K562 (cell line): Measurements from ENCODE around the gene LIPE. TPM values are rescaled to one million over a fixed set of nuclear protein-coding genes. Genes with fewer than 3 reads are reported as not detected.

ENCODE experiments used
- BRD4 ChIP-seq: fragments of 200-600 bp; sonication (generic); IDR thresholded peaks from 2 replicates; pipeline ENCODE4 v1.6.1; 2017; ENCODE audit warnings: inconsistent platforms
- CHD2 ChIP-seq: IDR thresholded peaks from 2 replicates; pipeline ENCODE4 v1.6.1; 2011; ENCODE audit warnings: low read depth, low read length
- DMBX1 ChIP-seq: fragments of 250-450 bp; sonication (Bioruptor Pico); IDR thresholded peaks from 2 replicates; pipeline ENCODE4 v1.8.0; 2022; ENCODE audit warnings: inconsistent platforms, mild to moderate bottlenecking, moderate library complexity, borderline replicate concordance
- E2F4 ChIP-seq: sonication (generic); formaldehyde crosslinking; IDR thresholded peaks from 2 replicates; pipeline ENCODE4 v1.8.0; 2022; ENCODE audit warnings: mild to moderate bottlenecking, low read depth, missing genetic modification reagents
- HES1 ChIP-seq: fragments of 450-650 bp; IDR thresholded peaks from 2 replicates; pipeline ENCODE4 v1.6.1; 2016; ENCODE audit warnings: low read depth, mild to moderate bottlenecking, moderate library complexity
- HMGN3 ChIP-seq: IDR thresholded peaks from 2 replicates; pipeline ENCODE4 v1.6.1; 2011; ENCODE audit warnings: borderline replicate concordance, low read depth, mild to moderate bottlenecking, mixed read lengths, low read length; ENCODE audit not compliant: insufficient read length; ENCODE audit errors: extremely low read depth
- KDM4B ChIP-seq, 2 experiments: fragments of 450-650 bp in 1 of 2; sonication (generic) in 1 of 2; IDR thresholded peaks; 2 replicates each; pipeline ENCODE4 v1.6.1; 2016 to 2017; ENCODE audit warnings: borderline replicate concordance in 2 of 2, antibody characterized with exemption in 1 of 2, low read depth in 1 of 2, mild to moderate bottlenecking in 1 of 2
- NR2C1 ChIP-seq, 2 experiments: fragments of 450-650 bp; IDR thresholded peaks; 2 replicates each; pipeline ENCODE4 v1.6.1; 2017; ENCODE audit warnings: mild to moderate bottlenecking in 2 of 2, antibody characterized with exemption in 1 of 2, inconsistent platforms in 1 of 2, missing compliant biosample characterization in 1 of 2, missing genetic modification characterization in 1 of 2
- SOX6 ChIP-seq: fragments of 450-650 bp; IDR thresholded peaks from 2 replicates; pipeline ENCODE4 v1.6.1; 2014; ENCODE audit warnings: mild to moderate bottlenecking
- SPI1 ChIP-seq: IDR thresholded peaks from 2 replicates; pipeline ENCODE4 v1.6.1; 2011; ENCODE audit warnings: low read depth, low read length, control low read depth, borderline replicate concordance
- TAF9B ChIP-seq: fragments of 450-650 bp; IDR thresholded peaks from 2 replicates; pipeline ENCODE4 v1.6.1; 2018; ENCODE audit warnings: mild to moderate bottlenecking; ENCODE audit not compliant: partially characterized antibody
- ZBED1 ChIP-seq: IDR thresholded peaks from 2 replicates; pipeline ENCODE4 v1.6.1; 2014
- ZBTB7A ChIP-seq: IDR thresholded peaks from 2 replicates; pipeline ENCODE4 v1.6.1; 2011; ENCODE audit warnings: low read depth, mild to moderate bottlenecking, low read length, moderate library complexity, borderline replicate concordance; ENCODE audit not compliant: control insufficient read depth
- ZNF133 ChIP-seq: fragments of 250-450 bp; sonication (Bioruptor Pico); IDR thresholded peaks from 2 replicates; pipeline ENCODE4 v1.4.0; 2020; ENCODE audit warnings: mild to moderate bottlenecking
- ZNF384 ChIP-seq: IDR thresholded peaks from 2 replicates; pipeline ENCODE4 v1.6.1; 2012; ENCODE audit warnings: low read depth, low read length, improper control_type of control experiment
- ZNF561 ChIP-seq: fragments of 450-650 bp; formaldehyde crosslinking; conservative IDR thresholded peaks from 2 replicates; pipeline ENCODE4 v1.4.0; 2020; ENCODE audit warnings: mild to moderate bottlenecking, moderate library complexity
- ZNF695 ChIP-seq: fragments of 450-650 bp; formaldehyde crosslinking; IDR thresholded peaks from 2 replicates; pipeline ENCODE4 v1.4.0; 2020; ENCODE audit warnings: mild to moderate bottlenecking, moderate library complexity
- ZSCAN29 ChIP-seq: fragments of 450-650 bp; IDR thresholded peaks from 2 replicates; pipeline ENCODE4 v1.6.1; 2017
- polyA plus RNA-seq, 8 experiments: library from polyadenylated mRNA; depleted of rRNA in 4 of 8; stranded (reverse) in 5 of 8; unstranded in 3 of 8; fragments of >200 nt; fragmentation: Nextera tagmentation in 2 of 8; fragmentation: Illumina TruSeq in 1 of 8; extraction: Ambion mirVana in 2 of 8; extraction: Trizol in 1 of 8; gene quantifications; 2 replicates each; pipeline versions ENCODE4 v1.2.1 to v1.2.3, GENCODE V29; 2011 to 2014; ENCODE audit warnings: inconsistent platforms in 1 of 8, missing spikeins in 1 of 8
- total RNA-seq, 7 experiments: library from RNA; depleted of rRNA in 6 of 7; stranded (reverse); fragments of >200 nt in 6 of 7; fragmentation: Illumina TruSeq in 2 of 7; extraction: Trizol in 2 of 7; gene quantifications; 2 replicates each; pipeline versions ENCODE4 v1.2.1 to v1.2.3, GENCODE V29; 2011 to 2021; ENCODE audit warnings: low replicate concordance in 1 of 7
- TF ChIP-seq, protein P1 (sequence below): fragments of 450-650 bp; formaldehyde crosslinking; IDR thresholded peaks from 2 replicates; pipeline ENCODE4 v1.4.0; 2022; ENCODE audit warnings: missing genetic modification characterization
- TF ChIP-seq, protein P2 (sequence below): sonication (generic); formaldehyde crosslinking; IDR thresholded peaks from 2 replicates; pipeline ENCODE4 v1.8.0; 2022; ENCODE audit warnings: mild to moderate bottlenecking, missing genetic modification reagents

LIPE gene
- total and polyA plus RNA-seq, 9 of the 15 experiments (the other 6 are each of a cell fraction or from before 2014, with no cell fraction given) = 0.22 TPM; not detected in 8

DNA sequence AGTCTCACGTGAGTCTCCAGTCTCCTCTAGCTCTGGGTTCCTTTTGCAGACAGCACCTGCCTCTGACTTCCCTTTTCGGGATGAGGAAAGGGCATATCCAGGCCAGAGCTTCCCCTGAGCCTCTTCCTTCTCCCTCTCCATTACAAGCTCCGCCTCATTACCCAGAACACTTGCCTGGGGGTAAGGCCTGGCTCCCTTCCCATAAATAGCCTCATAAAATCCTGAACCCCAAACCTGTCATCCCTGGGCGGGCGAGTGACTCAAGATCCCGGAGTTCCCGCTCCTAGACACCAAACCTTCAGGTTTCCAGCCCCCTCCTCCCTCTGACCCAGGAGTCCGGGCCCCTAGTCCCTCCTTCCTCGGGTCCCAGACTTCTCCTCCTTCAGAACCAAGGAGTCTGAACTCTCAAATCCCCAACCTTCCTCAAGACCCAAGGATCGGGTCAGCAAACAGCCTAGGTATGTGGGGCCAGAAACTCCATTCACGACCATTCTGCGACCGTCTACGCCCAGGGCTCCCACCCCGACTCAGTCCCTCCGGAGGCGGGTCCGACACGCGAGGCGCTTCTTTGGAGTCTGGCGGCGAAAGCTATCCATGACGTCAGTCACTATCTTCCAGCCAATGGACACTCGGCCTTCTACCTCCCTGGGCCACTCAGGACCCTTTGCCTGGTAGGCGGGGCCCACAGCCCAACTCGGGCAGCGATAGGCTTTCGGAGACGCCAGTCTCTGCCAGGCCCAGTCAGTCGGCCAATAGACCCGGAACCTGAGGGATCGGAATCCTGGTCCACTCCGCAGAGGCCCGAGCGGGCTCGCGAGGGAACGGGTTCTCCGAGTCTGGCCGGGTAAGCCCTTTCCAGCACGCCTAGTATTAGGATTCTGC lies 30.6 kb downstream of the LIPE start (continued):
- TF ChIP-seq ZSCAN29 (0 out of 2 replicates have a peak, but pooled peaks have one; percentile 42), ZNF561 (CRISPR knock-in tag) (no peak), CHD2 (peak; percentile 88), ZNF695 (CRISPR knock-in tag) (no peak), ZNF384 (no peak), KDM4B (IDR thresholded peaks at IDR 0.05; ENCODE audit: borderline replicate concordance in 2 of 2, low read depth in 1 of 2) (no peak), TAF9B (no peak), E2F4 (CRISPR knock-in tag) (no peak; the same call in 1 of the 2 replicates), SOX6 (no peak), HMGN3 (peak; percentile 53), DMBX1 (no peak), NR2C1 (IDR thresholded peaks at IDR 0.05) (no peak), NR2C1 (tag; IDR thresholded peaks at IDR 0.05) (no peak), ZBED1 (no peak), ZNF133 (CRISPR knock-in tag) (no peak), ZBTB7A (peak; percentile 51; the same call in 1 of the 2 replicates), BRD4 (no peak), SPI1 (peak; percentile 91), HES1 (no peak)
- TF ChIP-seq, protein P1, sequence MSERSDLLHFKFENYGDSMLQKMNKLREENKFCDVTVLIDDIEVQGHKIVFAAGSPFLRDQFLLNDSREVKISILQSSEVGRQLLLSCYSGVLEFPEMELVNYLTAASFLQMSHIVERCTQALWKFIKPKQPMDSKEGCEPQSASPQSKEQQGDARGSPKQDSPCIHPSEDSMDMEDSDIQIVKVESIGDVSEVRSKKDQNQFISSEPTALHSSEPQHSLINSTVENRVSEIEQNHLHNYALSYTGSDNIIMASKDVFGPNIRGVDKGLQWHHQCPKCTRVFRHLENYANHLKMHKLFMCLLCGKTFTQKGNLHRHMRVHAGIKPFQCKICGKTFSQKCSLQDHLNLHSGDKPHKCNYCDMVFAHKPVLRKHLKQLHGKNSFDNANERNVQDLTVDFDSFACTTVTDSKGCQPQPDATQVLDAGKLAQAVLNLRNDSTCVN = no peak
- TF ChIP-seq, protein P2, sequence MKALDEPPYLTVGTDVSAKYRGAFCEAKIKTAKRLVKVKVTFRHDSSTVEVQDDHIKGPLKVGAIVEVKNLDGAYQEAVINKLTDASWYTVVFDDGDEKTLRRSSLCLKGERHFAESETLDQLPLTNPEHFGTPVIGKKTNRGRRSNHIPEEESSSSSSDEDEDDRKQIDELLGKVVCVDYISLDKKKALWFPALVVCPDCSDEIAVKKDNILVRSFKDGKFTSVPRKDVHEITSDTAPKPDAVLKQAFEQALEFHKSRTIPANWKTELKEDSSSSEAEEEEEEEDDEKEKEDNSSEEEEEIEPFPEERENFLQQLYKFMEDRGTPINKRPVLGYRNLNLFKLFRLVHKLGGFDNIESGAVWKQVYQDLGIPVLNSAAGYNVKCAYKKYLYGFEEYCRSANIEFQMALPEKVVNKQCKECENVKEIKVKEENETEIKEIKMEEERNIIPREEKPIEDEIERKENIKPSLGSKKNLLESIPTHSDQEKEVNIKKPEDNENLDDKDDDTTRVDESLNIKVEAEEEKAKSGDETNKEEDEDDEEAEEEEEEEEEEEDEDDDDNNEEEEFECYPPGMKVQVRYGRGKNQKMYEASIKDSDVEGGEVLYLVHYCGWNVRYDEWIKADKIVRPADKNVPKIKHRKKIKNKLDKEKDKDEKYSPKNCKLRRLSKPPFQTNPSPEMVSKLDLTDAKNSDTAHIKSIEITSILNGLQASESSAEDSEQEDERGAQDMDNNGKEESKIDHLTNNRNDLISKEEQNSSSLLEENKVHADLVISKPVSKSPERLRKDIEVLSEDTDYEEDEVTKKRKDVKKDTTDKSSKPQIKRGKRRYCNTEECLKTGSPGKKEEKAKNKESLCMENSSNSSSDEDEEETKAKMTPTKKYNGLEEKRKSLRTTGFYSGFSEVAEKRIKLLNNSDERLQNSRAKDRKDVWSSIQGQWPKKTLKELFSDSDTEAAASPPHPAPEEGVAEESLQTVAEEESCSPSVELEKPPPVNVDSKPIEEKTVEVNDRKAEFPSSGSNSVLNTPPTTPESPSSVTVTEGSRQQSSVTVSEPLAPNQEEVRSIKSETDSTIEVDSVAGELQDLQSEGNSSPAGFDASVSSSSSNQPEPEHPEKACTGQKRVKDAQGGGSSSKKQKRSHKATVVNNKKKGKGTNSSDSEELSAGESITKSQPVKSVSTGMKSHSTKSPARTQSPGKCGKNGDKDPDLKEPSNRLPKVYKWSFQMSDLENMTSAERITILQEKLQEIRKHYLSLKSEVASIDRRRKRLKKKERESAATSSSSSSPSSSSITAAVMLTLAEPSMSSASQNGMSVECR (CRISPR knock-in tag) = no peak
